B cell (primary cell): Measurements from ENCODE around the gene POT1. TPM values are rescaled to one million over a fixed set of nuclear protein-coding genes. Genes with fewer than 3 reads are reported as not detected.
A peak's percentile ranks its signal among the peaks of the same experiment; 100 is the strongest.

Experiments used
- ATAC-seq: fragments of 200-7000 bp; cut with Tn5 transposase; one replicate; pipeline ENCODE4 v1.10.0; 2021; ENCODE audit warnings: low read depth, mild to moderate bottlenecking, moderate number of reproducible peaks, moderate library complexity
- CTCF ChIA-PET: fragments of 350-600 bp; sonication (Branson Sonifier 250); formaldehyde crosslinking; loops from one replicate; lab custom pipeline; 2021; ENCODE audit warnings: antibody characterized with exemption, inconsistent platforms; lab: Charles Lee
- POLR2A ChIA-PET: fragments of 350-600 bp; sonication (Branson Sonifier 250); formaldehyde crosslinking; loops from one replicate; lab custom pipeline; 2021; ENCODE audit warnings: antibody characterized with exemption; lab: Charles Lee
- DNase-seq: peaks from one replicate; pipeline ENCODE4 v3.0.0; 2013
- H2AFZ ChIP-seq: 2 replicates; pipeline ENCODE4 v1.6.1; 2012; ENCODE audit warnings: mild to moderate bottlenecking, low read depth, low read length; ENCODE audit not compliant: insufficient read depth, poor library complexity, severe bottlenecking
- H3K27ac ChIP-seq, 2 donors: 1 replicate in 1 of 2; 2 replicates in 1 of 2; pipeline ENCODE4 v1.5.1; 2012 to 2013; ENCODE audit warnings: low read length in 2 of 2, mild to moderate bottlenecking in 2 of 2, moderate library complexity in 1 of 2
- H3K27me3 ChIP-seq, 4 experiments: fragments of 200-600 bp in 1 of 4; sonication (generic) in 1 of 4; replicated peaks in 1 of 4; 1 replicate in 2 of 4; 2 replicates in 2 of 4; pipeline versions ENCODE4 v1.6.1 to v1.7.0; 2013 to 2016; ENCODE audit warnings: low read length in 3 of 4, mild to moderate bottlenecking in 2 of 4, mixed read lengths in 1 of 4, moderate library complexity in 1 of 4; ENCODE audit not compliant: insufficient read depth in 4 of 4, control insufficient read depth in 3 of 4; ENCODE audit errors: control extremely low read depth in 1 of 4
- H3K36me3 ChIP-seq, 2 experiments: replicated peaks in 1 of 2; 1 replicate in 1 of 2; 2 replicates in 1 of 2; pipeline versions ENCODE4 v1.6.1 to v1.7.1; 2013; ENCODE audit warnings: low read length in 1 of 2; ENCODE audit not compliant: insufficient read depth in 2 of 2, control insufficient read depth in 1 of 2; ENCODE audit errors: control extremely low read depth in 1 of 2, extremely low read depth in 1 of 2
- H3K4me1 ChIP-seq, 2 donors: fragments of 200-600 bp in 1 of 2; sonication (generic) in 1 of 2; 1 replicate in 1 of 2; 2 replicates in 1 of 2; pipeline versions ENCODE4 v1.5.1 to v1.6.1; 2013 to 2017; ENCODE audit warnings: low read length in 2 of 2; ENCODE audit not compliant: control insufficient read depth in 2 of 2, insufficient read depth in 2 of 2
- H3K4me2 ChIP-seq: replicated peaks from 2 replicates; pipeline ENCODE3; 2012; ENCODE audit warnings: mild to moderate bottlenecking, low read depth, low read length; ENCODE audit not compliant: poor library complexity, severe bottlenecking
- H3K4me3 ChIP-seq, 5 experiments: fragments of 200-600 bp in 1 of 5; sonication (generic) in 1 of 5; 1 replicate in 3 of 5; 2 replicates in 2 of 5; pipeline versions ENCODE4 v1.5.1 to v1.7.0; 2011 to 2016; ENCODE audit warnings: low read length in 4 of 5, mild to moderate bottlenecking in 4 of 5, low read depth in 2 of 5, control low read depth in 1 of 5, moderate library complexity in 1 of 5; ENCODE audit not compliant: insufficient read depth in 1 of 5; ENCODE audit errors: control extremely low read depth in 1 of 5, extremely low read depth in 1 of 5
- H3K79me2 ChIP-seq: fragments of 200-600 bp; sonication (generic); one replicate; pipeline ENCODE4 v1.6.0; 2016; ENCODE audit warnings: low read length; ENCODE audit not compliant: control insufficient read depth, insufficient read depth
- H3K9ac ChIP-seq: fragments of 200-600 bp; sonication (generic); 2 replicates; pipeline ENCODE4 v1.6.1; 2017; ENCODE audit warnings: mild to moderate bottlenecking, low read length, moderate library complexity
- H3K9me3 ChIP-seq, 3 donors: one replicate each; pipeline versions ENCODE4 v1.6.1 to v1.7.1; 2013; ENCODE audit warnings: low read length in 2 of 3; ENCODE audit not compliant: control insufficient read depth in 2 of 3, insufficient read depth in 1 of 3; ENCODE audit errors: control extremely low read depth in 1 of 3
- H4K20me1 ChIP-seq: 2 replicates; pipeline ENCODE4 v1.6.0; 2012; ENCODE audit warnings: mild to moderate bottlenecking, low read length; ENCODE audit not compliant: insufficient read depth, control insufficient read depth, poor library complexity, severe bottlenecking
- H3K27ac Mint-ChIP-seq: one replicate; pipeline ENCODE4 v1.8.0; 2021; ENCODE audit warnings: mixed read lengths
- H3K27me3 Mint-ChIP-seq: one replicate; pipeline ENCODE4 v1.8.0; 2021; ENCODE audit warnings: mixed read lengths
- H3K4me1 Mint-ChIP-seq: one replicate; pipeline ENCODE4 v1.8.0; 2021; ENCODE audit warnings: mixed read lengths
- H3K4me3 Mint-ChIP-seq: one replicate; pipeline ENCODE4 v1.8.0; 2021; ENCODE audit warnings: mixed read lengths
- H3K9me3 Mint-ChIP-seq: one replicate; pipeline ENCODE4 v1.8.0; 2022; ENCODE audit warnings: mixed read lengths; ENCODE audit not compliant: insufficient read depth
- CTCF ChIP-seq: fragments of 200-600 bp; IDR thresholded peaks from one replicate; pipeline ENCODE4 v1.8.0; 2022; ENCODE audit warnings: antibody characterized with exemption, mild to moderate bottlenecking
- EZH2 ChIP-seq: IDR thresholded peaks from 2 replicates; pipeline ENCODE4 v1.6.1; 2012; ENCODE audit warnings: borderline replicate concordance, low read depth, mild to moderate bottlenecking, moderate library complexity, low read length; ENCODE audit not compliant: insufficient read depth, poor library complexity, severe bottlenecking
- WGBS: methylation state at CpG from one replicate; pipeline ENCODE4 v1.1.5; 2013; ENCODE audit warnings: missing lambda C conversion rate; ENCODE audit not compliant: insufficient coverage; 5-methylcytosine and 5-hydroxymethylcytosine counted together
- intact Hi-C: fragments of 100-400 bp; cut with micrococcal nuclease; formaldehyde crosslinking; loops from one replicate; pipeline ENCODE4 v1.10.0; 2022
- polyA plus RNA-seq: library from polyadenylated mRNA; depleted of rRNA; stranded (reverse); fragments of >200 nt; gene quantifications from 2 replicates; pipeline ENCODE4 v1.2.3, GENCODE V29; 2012
- total RNA-seq, 2 donors: library from RNA; stranded (reverse); fragments of 120-200 nt in 1 of 2; gene quantifications; 1 replicate in 1 of 2; 2 replicates in 1 of 2; pipeline versions ENCODE4 v1.2.3 to v1.2.4, GENCODE V29; 2013 to 2022

The POT1 gene
- total and polyA plus RNA-seq, 2 donors (not counting 1 experiment from before 2014, with no cell fraction given) = 12.2 to 32.3 TPM

- TF ChIP-seq CTCF = no peak
- TF ChIP-seq EZH2 = no peak
- no peaks in the 10 kb centered on the region for H3K79me2 ChIP-seq
- no peaks in the 10 kb centered on the region for H3K4me1 ChIP-seq
- H3K9me3 ChIP-seq = no peaks in the 10 kb centered on the region
- no peak for DNase-seq
- ChIA-PET CTCF (no interaction called here), POLR2A (no interaction called here)
- no peak overlapping the region for H3K4me2 ChIP-seq
- no peaks in the 10 kb centered on the region for H3K27me3 ChIP-seq
- H3K27ac ChIP-seq = no peak overlapping the region
- no peak overlapping the region for H3K9ac ChIP-seq
- 84% methylated on average over 3 of the region's 4 CpGs for WGBS
- Mint-ChIP-seq H3K4me3 (no peak overlapping the region), H3K9me3 (peaks cover 2% of the 10 kb centered on the region), H3K27me3 (peaks cover 12% of the 10 kb centered on the region), H3K4me1 (no peaks in the 10 kb centered on the region), H3K27ac (no peak overlapping the region)
- ATAC-seq = no peak
- no peak overlapping the region for H2AFZ ChIP-seq
- no peak overlapping the region for H3K4me3 ChIP-seq
- H4K20me1 ChIP-seq = no peaks in the 10 kb centered on the region
- intact Hi-C loops = no loop called here
- no peaks in the 10 kb centered on the region for H3K36me3 ChIP-seq
These were observed 138.2 kb downstream of the POT1 start for GRCh38 chr7:124791426-124791825.

GRCh38 chr7:124790645-124791044 lies 139.0 kb downstream of the POT1 start:
- POLR2A ChIA-PET = no interaction called here
- H3K27me3 Mint-ChIP-seq = peaks cover 17% of the 10 kb centered on the region
- H3K4me1 ChIP-seq = no peaks in the 10 kb centered on the region

More at GRCh38 chr7:124790645-124791044, 139.0 kb downstream of the POT1 start:
- H3K27ac Mint-ChIP-seq = no peak overlapping the region
- Histone ChIP-seq H3K9me3 (no peaks in the 10 kb centered on the region), H2AFZ (peak overlapping the region; percentile 46), H3K4me3 (no peak overlapping the region), H3K4me2 (no peak overlapping the region), H3K36me3 (no peaks in the 10 kb centered on the region), H3K27ac (no peak overlapping the region), H4K20me1 (no peaks in the 10 kb centered on the region), H3K27me3 (no peaks in the 10 kb centered on the region), H3K9ac (no peak overlapping the region), H3K79me2 (no peaks in the 10 kb centered on the region)
- 74% methylated on average over 2 of the region's 6 CpGs for WGBS
- CTCF ChIA-PET = no interaction called here
- TF ChIP-seq EZH2 = no peak
- TF ChIP-seq CTCF = no peak
- intact Hi-C loops = no loop called here
- H3K9me3 Mint-ChIP-seq = no peaks in the 10 kb centered on the region
- no peak for ATAC-seq
- no peaks in the 10 kb centered on the region for H3K4me1 Mint-ChIP-seq
- DNase-seq = no peak
- H3K4me3 Mint-ChIP-seq = no peak overlapping the region
